HEK293 (cell line): Measurements from ENCODE around the gene ICAM5.

ENCODE experiments used
- ATF2 ChIP-seq: fragments of 450-650 bp; formaldehyde crosslinking; IDR thresholded peaks from 2 replicates; pipeline ENCODE4 v1.5.1; 2016; ENCODE audit warnings: missing biosample characterization, missing genetic modification characterization, low read depth
- ELK4 ChIP-seq: IDR thresholded peaks from 2 replicates; pipeline ENCODE4 v1.6.1; 2011; ENCODE audit warnings: mild to moderate bottlenecking, low read depth, low read length, borderline replicate concordance
- GLIS2 ChIP-seq: fragments of 450-650 bp; formaldehyde crosslinking; IDR thresholded peaks from 2 replicates; pipeline ENCODE4 v1.5.1; 2016; ENCODE audit warnings: missing biosample characterization, missing genetic modification characterization
- HOXA7 ChIP-seq: sonication (generic); formaldehyde crosslinking; IDR thresholded peaks from 2 replicates; pipeline ENCODE4 v1.8.1; 2022; ENCODE audit warnings: missing genetic modification reagents, borderline replicate concordance
- KLF7 ChIP-seq: fragments of 450-650 bp; formaldehyde crosslinking; IDR thresholded peaks from 2 replicates; pipeline ENCODE4 v1.5.1; 2016; ENCODE audit warnings: missing biosample characterization, missing genetic modification characterization, borderline replicate concordance
- REPIN1 ChIP-seq: fragments of 450-650 bp; formaldehyde crosslinking; IDR thresholded peaks from 2 replicates; pipeline ENCODE4 v1.5.1; 2017; ENCODE audit warnings: missing biosample characterization, missing genetic modification characterization, low read depth
- REST ChIP-seq: fragments of 450-650 bp; formaldehyde crosslinking; IDR thresholded peaks from 2 replicates; pipeline ENCODE4 v1.5.1; 2016; ENCODE audit warnings: missing biosample characterization, missing genetic modification characterization
- ZBTB1 ChIP-seq: fragments of 450-650 bp; formaldehyde crosslinking; IDR thresholded peaks from 2 replicates; pipeline ENCODE4 v1.5.1; 2016; ENCODE audit warnings: missing biosample characterization, missing genetic modification characterization
- ZBTB17 ChIP-seq: fragments of 450-650 bp; formaldehyde crosslinking; IDR thresholded peaks from 2 replicates; pipeline ENCODE4 v1.5.1; 2016; ENCODE audit warnings: missing biosample characterization, missing genetic modification characterization
- ZBTB8A ChIP-seq: fragments of 450-650 bp; formaldehyde crosslinking; IDR thresholded peaks from 2 replicates; pipeline ENCODE4 v1.5.1; 2016; ENCODE audit warnings: missing biosample characterization, missing genetic modification characterization
- ZNF132 ChIP-seq: fragments of 450-650 bp; formaldehyde crosslinking; IDR thresholded peaks from 2 replicates; pipeline ENCODE4 v1.5.1; 2017; ENCODE audit warnings: missing biosample characterization, missing genetic modification characterization, borderline replicate concordance
- ZNF138 ChIP-seq: fragments of 450-650 bp; formaldehyde crosslinking; IDR thresholded peaks from 2 replicates; pipeline ENCODE4 v1.5.1; 2016; ENCODE audit warnings: missing biosample characterization, missing genetic modification characterization, borderline replicate concordance
- ZNF350 ChIP-seq: fragments of 450-650 bp; formaldehyde crosslinking; IDR thresholded peaks from 2 replicates; pipeline ENCODE4 v1.5.0; 2017; ENCODE audit warnings: missing biosample characterization, mild to moderate bottlenecking, missing genetic modification characterization
- ZNF391 ChIP-seq: fragments of 450-650 bp; formaldehyde crosslinking; IDR thresholded peaks from 2 replicates; pipeline ENCODE4 v1.5.1; 2016; ENCODE audit warnings: low read depth, missing biosample characterization, missing genetic modification characterization, borderline replicate concordance
- ZNF416 ChIP-seq: fragments of 450-650 bp; formaldehyde crosslinking; IDR thresholded peaks from 2 replicates; pipeline ENCODE4 v1.5.1; 2016; ENCODE audit warnings: missing biosample characterization, missing genetic modification characterization
- ZNF488 ChIP-seq: fragments of 450-650 bp; formaldehyde crosslinking; IDR thresholded peaks from 2 replicates; pipeline ENCODE4 v1.5.1; 2016; ENCODE audit warnings: missing biosample characterization, missing genetic modification characterization
- ZNF510 ChIP-seq: fragments of 450-650 bp; formaldehyde crosslinking; IDR thresholded peaks from 2 replicates; pipeline ENCODE4 v1.5.1; 2018; ENCODE audit warnings: mild to moderate bottlenecking, missing genetic modification characterization, missing biosample characterization; ENCODE audit not compliant: insufficient replicate concordance
- ZNF544 ChIP-seq: fragments of 450-650 bp; formaldehyde crosslinking; IDR thresholded peaks from 2 replicates; pipeline ENCODE4 v1.5.0; 2017; ENCODE audit warnings: missing biosample characterization, missing genetic modification characterization
- ZNF660 ChIP-seq: fragments of 450-650 bp; IDR thresholded peaks from 2 replicates; pipeline ENCODE4 v1.5.1; 2018; ENCODE audit warnings: missing biosample characterization, mild to moderate bottlenecking, missing genetic modification characterization
- ZNF792 ChIP-seq: fragments of 450-650 bp; formaldehyde crosslinking; IDR thresholded peaks from 2 replicates; pipeline ENCODE4 v1.5.1; 2016; ENCODE audit warnings: missing biosample characterization, missing genetic modification characterization
- ZXDB ChIP-seq: fragments of 450-650 bp; formaldehyde crosslinking; IDR thresholded peaks from 2 replicates; pipeline ENCODE4 v1.5.1; 2016; ENCODE audit warnings: missing biosample characterization, missing genetic modification characterization
- TF ChIP-seq, protein P1 (sequence below): fragments of 450-650 bp; formaldehyde crosslinking; IDR thresholded peaks from 2 replicates; pipeline ENCODE4 v1.5.1; 2016; ENCODE audit warnings: missing biosample characterization, missing genetic modification characterization
- TF ChIP-seq, protein P2 (sequence below): fragments of 450-650 bp; formaldehyde crosslinking; IDR thresholded peaks from 2 replicates; pipeline ENCODE4 v1.5.1; 2017; ENCODE audit warnings: missing biosample characterization, missing genetic modification characterization
- TF ChIP-seq, protein P3 (sequence below): fragments of 450-650 bp; formaldehyde crosslinking; IDR thresholded peaks from 2 replicates; pipeline ENCODE4 v1.5.1; 2016; ENCODE audit warnings: missing biosample characterization, missing genetic modification characterization

Gene ICAM5

DNA sequence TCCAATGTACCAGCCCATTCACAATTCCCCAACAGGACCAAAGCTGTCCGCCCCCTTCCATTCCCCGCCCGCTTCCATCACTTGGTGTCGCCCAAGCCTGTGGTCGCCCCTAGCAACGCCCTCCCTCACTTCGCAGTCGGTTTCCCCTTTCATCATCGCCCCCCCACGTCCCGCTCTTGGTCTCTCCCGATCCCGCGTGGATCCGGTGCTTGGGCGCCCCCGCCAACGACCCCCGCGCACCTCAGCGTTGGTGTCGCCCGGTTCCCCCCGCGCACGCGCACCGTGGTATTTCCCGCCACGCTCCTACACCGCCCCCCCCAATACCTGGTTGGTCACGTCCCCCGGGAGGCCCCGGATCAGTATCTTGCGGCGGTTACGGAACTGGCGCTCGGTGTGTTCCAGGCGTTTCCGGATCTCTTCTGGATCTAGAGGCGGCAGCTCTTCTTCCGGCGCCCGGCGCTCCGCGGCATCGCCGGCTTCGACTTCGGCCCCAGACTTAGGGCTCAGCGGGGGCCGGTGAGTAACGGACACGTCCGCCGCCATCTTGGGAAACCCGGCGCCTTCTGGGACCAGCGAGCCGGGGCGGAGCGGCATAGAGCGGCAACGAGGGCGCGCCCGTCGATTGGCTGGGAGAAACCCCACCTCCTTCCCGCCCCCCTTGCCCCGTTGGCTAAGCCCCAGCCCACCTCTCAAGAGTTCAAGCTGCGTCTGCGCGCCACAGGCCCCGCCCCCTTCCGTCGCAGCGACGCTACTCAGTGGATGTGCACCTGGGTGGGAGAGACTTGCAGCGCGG, 43.4 kb downstream of the ICAM5 start, which contains the start of gene RAVER1 (continued):
- TF ChIP-seq KLF7 (tag by site-specific recombination) (peak; percentile 86), ZBTB8A (peak; percentile 74), ZNF544 (tag by site-specific recombination) (no peak), ZNF510 (no peak), ZNF350 (no peak), ZNF132 (tag by site-specific recombination) (no peak), ZNF660 (peak; percentile 78), REST (tag by site-specific recombination) (peak; percentile 85; the same call in 1 of the 2 replicates), REPIN1 (peak; percentile 93), ZNF416 (no peak), HOXA7 (no peak), ZBTB17 (tag by site-specific recombination) (no peak; the same call in 1 of the 2 replicates), ZNF391 (tag by site-specific recombination) (peak; percentile 98), GLIS2 (tag by site-specific recombination) (peak; percentile 96), ZBTB1 (tag by site-specific recombination) (peak; percentile 32; the same call in 1 of the 2 replicates), ZXDB (tag by site-specific recombination) (peak; percentile 97), ZNF792 (tag by site-specific recombination) (peak; percentile 25; the same call in 1 of the 2 replicates), ZNF138 (tag by site-specific recombination) (no peak), ATF2 (tag by site-specific recombination) (peak; percentile 40), ELK4 (no peak), ZNF488 (tag by site-specific recombination) (0 out of 2 replicates have a peak, but pooled peaks have one; percentile 42)
- TF ChIP-seq, protein P1, sequence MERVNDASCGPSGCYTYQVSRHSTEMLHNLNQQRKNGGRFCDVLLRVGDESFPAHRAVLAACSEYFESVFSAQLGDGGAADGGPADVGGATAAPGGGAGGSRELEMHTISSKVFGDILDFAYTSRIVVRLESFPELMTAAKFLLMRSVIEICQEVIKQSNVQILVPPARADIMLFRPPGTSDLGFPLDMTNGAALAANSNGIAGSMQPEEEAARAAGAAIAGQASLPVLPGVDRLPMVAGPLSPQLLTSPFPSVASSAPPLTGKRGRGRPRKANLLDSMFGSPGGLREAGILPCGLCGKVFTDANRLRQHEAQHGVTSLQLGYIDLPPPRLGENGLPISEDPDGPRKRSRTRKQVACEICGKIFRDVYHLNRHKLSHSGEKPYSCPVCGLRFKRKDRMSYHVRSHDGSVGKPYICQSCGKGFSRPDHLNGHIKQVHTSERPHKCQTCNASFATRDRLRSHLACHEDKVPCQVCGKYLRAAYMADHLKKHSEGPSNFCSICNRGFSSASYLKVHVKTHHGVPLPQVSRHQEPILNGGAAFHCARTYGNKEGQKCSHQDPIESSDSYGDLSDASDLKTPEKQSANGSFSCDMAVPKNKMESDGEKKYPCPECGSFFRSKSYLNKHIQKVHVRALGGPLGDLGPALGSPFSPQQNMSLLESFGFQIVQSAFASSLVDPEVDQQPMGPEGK (tag by site-specific recombination): peak; percentile 98
- TF ChIP-seq, protein P2, sequence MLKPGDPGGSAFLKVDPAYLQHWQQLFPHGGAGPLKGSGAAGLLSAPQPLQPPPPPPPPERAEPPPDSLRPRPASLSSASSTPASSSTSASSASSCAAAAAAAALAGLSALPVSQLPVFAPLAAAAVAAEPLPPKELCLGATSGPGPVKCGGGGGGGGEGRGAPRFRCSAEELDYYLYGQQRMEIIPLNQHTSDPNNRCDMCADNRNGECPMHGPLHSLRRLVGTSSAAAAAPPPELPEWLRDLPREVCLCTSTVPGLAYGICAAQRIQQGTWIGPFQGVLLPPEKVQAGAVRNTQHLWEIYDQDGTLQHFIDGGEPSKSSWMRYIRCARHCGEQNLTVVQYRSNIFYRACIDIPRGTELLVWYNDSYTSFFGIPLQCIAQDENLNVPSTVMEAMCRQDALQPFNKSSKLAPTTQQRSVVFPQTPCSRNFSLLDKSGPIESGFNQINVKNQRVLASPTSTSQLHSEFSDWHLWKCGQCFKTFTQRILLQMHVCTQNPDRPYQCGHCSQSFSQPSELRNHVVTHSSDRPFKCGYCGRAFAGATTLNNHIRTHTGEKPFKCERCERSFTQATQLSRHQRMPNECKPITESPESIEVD (tag by site-specific recombination): no peak
- TF ChIP-seq, protein P3, sequence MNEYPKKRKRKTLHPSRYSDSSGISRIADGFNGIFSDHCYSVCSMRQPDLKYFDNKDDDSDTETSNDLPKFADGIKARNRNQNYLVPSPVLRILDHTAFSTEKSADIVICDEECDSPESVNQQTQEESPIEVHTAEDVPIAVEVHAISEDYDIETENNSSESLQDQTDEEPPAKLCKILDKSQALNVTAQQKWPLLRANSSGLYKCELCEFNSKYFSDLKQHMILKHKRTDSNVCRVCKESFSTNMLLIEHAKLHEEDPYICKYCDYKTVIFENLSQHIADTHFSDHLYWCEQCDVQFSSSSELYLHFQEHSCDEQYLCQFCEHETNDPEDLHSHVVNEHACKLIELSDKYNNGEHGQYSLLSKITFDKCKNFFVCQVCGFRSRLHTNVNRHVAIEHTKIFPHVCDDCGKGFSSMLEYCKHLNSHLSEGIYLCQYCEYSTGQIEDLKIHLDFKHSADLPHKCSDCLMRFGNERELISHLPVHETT: peak; percentile 95
